Calu3 (cell line): Measurements from ENCODE around the gene CEP170. TPM values are rescaled to one million over a fixed set of nuclear protein-coding genes. Genes with fewer than 3 reads are reported as not detected.
"Not testable (repeated sequence)": the region's sequence is repeated elsewhere in the genome, so short reads cannot be mapped to it uniquely, and the experiment has no call there.

Source experiments
- BruUV-seq: library from RNA; stranded (reverse); fragments of 400-500 nt; replicated peaks from 2 replicates; lab custom pipeline; 2021; lab: Mats Ljungman, UMichigan
- CTCF ChIA-PET: fragments of 300-600 bp; sonication (Branson Sonifier 250); formaldehyde crosslinking; loops from one replicate; lab custom pipeline; 2022; ENCODE audit warnings: antibody characterized with exemption; lab: Charles Lee
- DNase-seq: peaks from one replicate; pipeline ENCODE4 v3.0.0; 2022
- H3K27ac Mint-ChIP-seq: one replicate; pipeline ENCODE4 v1.8.0; 2022; ENCODE audit warnings: mixed read lengths; ENCODE audit not compliant: unreplicated experiment
- H3K27me3 Mint-ChIP-seq: one replicate; pipeline ENCODE4 v1.8.0; 2022; ENCODE audit warnings: mixed read lengths; ENCODE audit not compliant: unreplicated experiment
- H3K36me3 Mint-ChIP-seq: one replicate; pipeline ENCODE4 v1.8.0; 2022; ENCODE audit warnings: mild to moderate bottlenecking, moderate library complexity, mixed read lengths; ENCODE audit not compliant: insufficient read depth, unreplicated experiment
- H3K4me1 Mint-ChIP-seq: one replicate; pipeline ENCODE4 v1.8.0; 2022; ENCODE audit warnings: mild to moderate bottlenecking, low read depth, mixed read lengths; ENCODE audit not compliant: unreplicated experiment
- H3K4me3 Mint-ChIP-seq: one replicate; pipeline ENCODE4 v1.8.0; 2022; ENCODE audit warnings: mild to moderate bottlenecking, low read depth, moderate library complexity, mixed read lengths; ENCODE audit not compliant: unreplicated experiment
- H3K9me3 Mint-ChIP-seq: one replicate; pipeline ENCODE4 v1.8.0; 2022; ENCODE audit warnings: low read depth, mixed read lengths; ENCODE audit not compliant: unreplicated experiment
- intact Hi-C: fragments of 100-400 bp; cut with micrococcal nuclease; formaldehyde crosslinking; loops from one replicate; pipeline ENCODE4 v1.10.0; 2022; ENCODE audit not compliant: unreplicated experiment
- total RNA-seq: library from RNA; stranded (reverse); gene quantifications from 2 replicates; pipeline ENCODE4 v1.2.3, GENCODE V29; 2022
- TF ChIP-seq, protein P1 (sequence below): fragments of 200-600 bp; IDR thresholded peaks from one replicate; pipeline ENCODE4 v1.8.0; 2022; ENCODE audit warnings: antibody characterized with exemption; ENCODE audit not compliant: unreplicated experiment

CEP170 gene
- total RNA-seq, 1 experiment from 2014 or later = 133 TPM

DNA sequence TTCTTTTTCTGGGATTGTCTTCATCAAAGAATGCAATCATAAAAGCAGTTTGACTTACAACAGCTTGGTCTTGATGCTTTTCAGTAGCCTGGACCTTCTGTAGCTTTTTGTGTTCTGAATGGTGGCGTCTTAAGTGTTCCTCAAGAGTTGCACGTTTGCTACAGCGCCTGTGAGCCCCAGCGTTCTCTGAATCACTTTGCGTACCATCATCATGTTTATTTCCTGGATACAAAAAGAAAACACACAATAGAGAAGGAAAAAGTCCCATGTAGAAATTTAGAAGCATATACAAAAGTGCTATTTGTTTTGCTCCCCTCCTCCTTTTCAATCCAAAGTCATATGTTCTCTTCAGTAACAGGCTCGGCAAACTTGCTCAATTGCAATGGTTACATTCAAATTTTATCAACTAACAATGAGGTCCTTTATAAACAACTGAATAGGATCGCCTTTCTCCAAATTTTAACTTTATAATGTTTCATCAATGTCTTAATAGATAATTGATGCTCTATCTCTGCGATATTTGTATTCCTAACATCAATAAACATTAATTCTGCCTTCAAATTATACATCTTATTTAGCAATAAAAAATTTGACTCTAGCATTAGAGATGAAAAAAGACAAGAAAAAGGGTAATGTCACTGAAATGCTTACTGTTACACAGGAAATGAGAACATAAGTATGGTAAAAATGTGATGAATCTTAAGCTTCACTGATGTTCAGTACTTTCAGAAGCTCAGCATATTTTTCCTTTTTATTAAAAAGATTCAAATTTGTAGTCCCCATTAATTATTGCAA lies 68.7 kb downstream of the CEP170 start:
- H3K4me1 Mint-ChIP-seq, BruUV-seq, DNase-seq, H3K9me3 Mint-ChIP-seq, intact Hi-C loops, H3K27me3 Mint-ChIP-seq, H3K4me3 Mint-ChIP-seq, CTCF ChIA-PET, H3K27ac Mint-ChIP-seq: not testable (repeated sequence)
- peaks cover 14% of the 10 kb centered on the region for H3K36me3 Mint-ChIP-seq

DNA sequence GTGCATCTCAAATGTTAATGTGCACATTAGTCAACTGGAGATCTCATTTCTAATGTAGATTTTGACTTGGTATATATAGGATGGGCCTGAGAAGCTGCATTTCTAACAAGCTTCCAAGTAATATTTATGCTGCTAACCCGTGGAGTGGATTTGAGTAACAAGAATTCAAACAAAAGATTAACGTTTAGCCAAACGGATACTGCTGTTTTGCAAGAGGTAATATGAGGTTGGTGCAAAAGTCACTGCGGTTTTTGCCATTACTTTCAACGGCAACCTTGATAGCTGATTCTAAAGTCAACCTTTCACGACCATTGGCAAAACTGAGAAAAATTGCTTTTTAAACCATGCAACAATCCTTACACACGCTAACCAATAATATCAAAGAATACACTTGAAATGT lies 70.3 kb downstream of the CEP170 start:
- H3K4me1 Mint-ChIP-seq, H3K27ac Mint-ChIP-seq, BruUV-seq, H3K4me3 Mint-ChIP-seq, H3K9me3 Mint-ChIP-seq, CTCF ChIA-PET, DNase-seq, intact Hi-C loops, H3K27me3 Mint-ChIP-seq: not testable (repeated sequence)
- peaks cover 20% of the 10 kb centered on the region for H3K36me3 Mint-ChIP-seq

DNA sequence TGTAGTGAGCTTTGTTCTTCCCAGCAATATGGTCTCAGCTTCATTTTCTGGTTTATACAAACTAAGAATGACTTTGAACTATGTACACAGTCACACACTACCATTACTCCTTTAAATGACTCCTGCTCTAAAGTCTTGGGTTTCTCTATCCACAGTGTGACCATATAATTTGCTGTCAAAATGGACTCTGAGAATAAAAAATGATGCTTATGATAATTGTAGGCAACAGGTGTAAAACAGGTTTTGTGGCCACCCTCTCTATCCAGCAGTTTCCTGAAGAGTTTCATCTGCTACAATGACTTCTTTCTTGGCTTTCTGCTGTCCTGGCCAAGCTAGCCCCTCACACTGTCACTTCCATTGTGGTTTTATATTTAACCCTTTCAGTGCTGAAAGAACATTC lies 71.4 kb downstream of the CEP170 start:
- CTCF ChIA-PET, H3K4me3 Mint-ChIP-seq, H3K27ac Mint-ChIP-seq, DNase-seq, intact Hi-C loops, H3K4me1 Mint-ChIP-seq, H3K9me3 Mint-ChIP-seq, H3K27me3 Mint-ChIP-seq, BruUV-seq: not testable (repeated sequence)
- H3K36me3 Mint-ChIP-seq = peaks cover 20% of the 10 kb centered on the region

DNA sequence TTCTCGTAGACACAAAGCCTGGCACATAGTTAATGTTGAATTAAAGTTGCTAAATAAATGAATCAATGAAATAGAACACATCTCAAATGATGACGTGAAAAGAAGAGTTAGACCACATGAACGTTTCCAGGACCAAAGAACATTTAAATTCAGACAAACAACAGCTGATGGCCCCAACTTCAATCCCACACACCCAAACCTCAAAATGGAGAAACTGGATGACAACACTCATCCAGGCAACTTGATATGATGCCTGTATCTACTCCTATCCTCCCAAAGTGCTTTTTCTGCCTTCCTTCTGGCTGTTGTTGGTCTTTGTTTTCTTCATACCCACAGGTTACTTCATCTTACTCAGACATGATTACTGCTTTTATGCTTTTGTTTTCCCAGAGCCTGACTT lies 71.9 kb downstream of the CEP170 start:
- H3K36me3 Mint-ChIP-seq = peaks cover 20% of the 10 kb centered on the region
- H3K27me3 Mint-ChIP-seq, CTCF ChIA-PET, H3K4me3 Mint-ChIP-seq, BruUV-seq, DNase-seq, H3K9me3 Mint-ChIP-seq, H3K27ac Mint-ChIP-seq, intact Hi-C loops, H3K4me1 Mint-ChIP-seq: not testable (repeated sequence)

DNA sequence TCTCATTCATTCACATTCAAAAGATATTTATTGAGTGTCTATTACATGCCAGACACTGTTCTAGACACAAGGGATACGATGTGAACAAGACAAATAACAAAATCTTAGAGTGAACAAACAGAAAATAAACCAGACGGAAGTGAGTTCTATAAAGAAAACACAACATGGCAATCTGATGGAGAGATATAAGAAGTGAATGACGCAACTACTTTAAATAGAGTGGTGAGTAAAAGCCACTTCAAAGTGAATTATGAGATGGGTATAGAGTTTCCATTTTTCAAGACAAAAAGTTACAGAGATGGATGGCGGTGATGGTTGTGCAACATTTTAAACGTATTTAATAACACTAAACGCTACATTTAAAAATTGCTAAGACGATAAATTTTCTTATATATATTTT lies 75.4 kb downstream of the CEP170 start:
- TF ChIP-seq, protein P1, sequence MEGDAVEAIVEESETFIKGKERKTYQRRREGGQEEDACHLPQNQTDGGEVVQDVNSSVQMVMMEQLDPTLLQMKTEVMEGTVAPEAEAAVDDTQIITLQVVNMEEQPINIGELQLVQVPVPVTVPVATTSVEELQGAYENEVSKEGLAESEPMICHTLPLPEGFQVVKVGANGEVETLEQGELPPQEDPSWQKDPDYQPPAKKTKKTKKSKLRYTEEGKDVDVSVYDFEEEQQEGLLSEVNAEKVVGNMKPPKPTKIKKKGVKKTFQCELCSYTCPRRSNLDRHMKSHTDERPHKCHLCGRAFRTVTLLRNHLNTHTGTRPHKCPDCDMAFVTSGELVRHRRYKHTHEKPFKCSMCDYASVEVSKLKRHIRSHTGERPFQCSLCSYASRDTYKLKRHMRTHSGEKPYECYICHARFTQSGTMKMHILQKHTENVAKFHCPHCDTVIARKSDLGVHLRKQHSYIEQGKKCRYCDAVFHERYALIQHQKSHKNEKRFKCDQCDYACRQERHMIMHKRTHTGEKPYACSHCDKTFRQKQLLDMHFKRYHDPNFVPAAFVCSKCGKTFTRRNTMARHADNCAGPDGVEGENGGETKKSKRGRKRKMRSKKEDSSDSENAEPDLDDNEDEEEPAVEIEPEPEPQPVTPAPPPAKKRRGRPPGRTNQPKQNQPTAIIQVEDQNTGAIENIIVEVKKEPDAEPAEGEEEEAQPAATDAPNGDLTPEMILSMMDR = no peak
- no peaks in the 10 kb centered on the region for H3K9me3 Mint-ChIP-seq
- intact Hi-C loops = no loop called here
- no peak overlapping the region for H3K27ac Mint-ChIP-seq
- peaks cover 8% of the 10 kb centered on the region for H3K4me1 Mint-ChIP-seq
- DNase-seq = no peak
- no peak overlapping the region for H3K4me3 Mint-ChIP-seq
- CTCF ChIA-PET = no interaction called here
- no peaks in the 10 kb centered on the region for H3K27me3 Mint-ChIP-seq
- BruUV-seq = no TSS peak
- peaks cover 16% of the 10 kb centered on the region for H3K36me3 Mint-ChIP-seq

DNA sequence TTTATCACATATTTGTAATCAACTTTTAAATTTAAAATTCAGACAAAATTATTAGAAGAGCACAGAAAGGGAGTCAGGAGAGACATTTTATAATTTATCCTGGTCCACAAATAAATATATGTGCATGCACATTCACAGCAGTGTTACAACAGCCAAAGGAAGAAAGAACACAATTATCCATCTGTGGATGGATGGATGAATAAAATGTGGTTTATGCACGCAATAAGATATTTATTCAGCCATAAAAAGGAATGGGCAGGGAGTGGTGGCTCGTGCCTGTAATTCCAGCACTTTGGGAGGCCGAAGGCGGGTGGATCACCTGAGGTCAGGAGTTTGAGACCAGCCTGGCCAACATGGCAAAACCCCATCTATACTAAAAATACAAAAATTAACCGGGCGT lies 77.3 kb downstream of the CEP170 start:
- H3K27ac Mint-ChIP-seq, H3K9me3 Mint-ChIP-seq, CTCF ChIA-PET, intact Hi-C loops, H3K27me3 Mint-ChIP-seq, BruUV-seq, DNase-seq, H3K4me3 Mint-ChIP-seq, H3K4me1 Mint-ChIP-seq: not testable (repeated sequence)
- H3K36me3 Mint-ChIP-seq = peaks cover 16% of the 10 kb centered on the region

DNA sequence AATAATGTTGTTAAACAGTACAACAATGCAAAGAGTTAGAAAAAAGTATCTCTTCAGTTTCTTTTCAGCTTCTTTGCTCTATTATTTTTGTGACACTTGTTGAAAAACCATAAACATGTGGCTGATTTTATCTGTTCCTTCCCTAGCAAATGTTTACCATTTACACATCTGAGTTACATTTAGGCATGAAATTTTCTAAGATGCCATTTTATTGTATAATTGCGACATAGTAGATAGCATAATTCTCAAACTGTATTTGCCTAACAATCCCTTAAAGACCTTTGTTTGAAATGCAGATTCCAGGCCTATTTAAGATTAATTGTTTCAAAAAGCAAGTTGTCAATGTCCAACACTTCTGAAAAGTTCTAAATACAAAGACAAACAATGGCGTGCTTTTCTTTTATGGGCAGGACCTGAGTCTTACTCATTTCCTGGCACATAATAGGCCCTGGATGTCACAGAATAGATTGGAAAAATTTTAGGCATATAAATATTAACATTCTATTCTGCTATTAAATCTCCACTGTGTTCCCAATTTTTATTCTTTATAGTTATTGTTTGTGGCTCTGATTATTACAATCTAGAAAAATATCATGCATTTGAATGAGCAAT lies 81.2 kb downstream of the CEP170 start:
- H3K27ac Mint-ChIP-seq, H3K4me3 Mint-ChIP-seq, DNase-seq, H3K27me3 Mint-ChIP-seq, H3K9me3 Mint-ChIP-seq, CTCF ChIA-PET, H3K4me1 Mint-ChIP-seq, intact Hi-C loops, BruUV-seq: not testable (repeated sequence)
- peaks cover 20% of the 10 kb centered on the region for H3K36me3 Mint-ChIP-seq

DNA sequence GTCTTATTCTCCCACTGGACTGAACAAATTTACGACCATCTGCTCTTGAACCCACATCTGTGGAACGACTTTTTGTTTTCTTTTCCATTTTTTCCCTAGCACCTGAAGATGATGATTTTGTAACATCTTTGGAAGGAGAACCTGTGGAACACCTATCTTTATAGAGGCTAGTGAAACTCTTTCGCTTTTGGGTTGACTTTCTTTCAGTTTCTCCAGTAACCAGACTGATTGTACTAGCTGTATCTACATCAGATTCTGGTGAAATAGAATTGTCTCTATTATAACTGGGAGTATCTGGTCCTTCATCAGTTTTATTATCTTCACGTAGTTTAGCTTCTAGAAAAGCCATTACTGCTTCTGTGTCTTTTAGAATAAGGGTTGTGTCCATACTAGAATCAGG lies 90.2 kb downstream of the CEP170 start:
- DNase-seq, H3K9me3 Mint-ChIP-seq, intact Hi-C loops, CTCF ChIA-PET, H3K4me3 Mint-ChIP-seq, BruUV-seq, H3K36me3 Mint-ChIP-seq, H3K27me3 Mint-ChIP-seq, H3K27ac Mint-ChIP-seq, H3K4me1 Mint-ChIP-seq: not testable (repeated sequence)

DNA sequence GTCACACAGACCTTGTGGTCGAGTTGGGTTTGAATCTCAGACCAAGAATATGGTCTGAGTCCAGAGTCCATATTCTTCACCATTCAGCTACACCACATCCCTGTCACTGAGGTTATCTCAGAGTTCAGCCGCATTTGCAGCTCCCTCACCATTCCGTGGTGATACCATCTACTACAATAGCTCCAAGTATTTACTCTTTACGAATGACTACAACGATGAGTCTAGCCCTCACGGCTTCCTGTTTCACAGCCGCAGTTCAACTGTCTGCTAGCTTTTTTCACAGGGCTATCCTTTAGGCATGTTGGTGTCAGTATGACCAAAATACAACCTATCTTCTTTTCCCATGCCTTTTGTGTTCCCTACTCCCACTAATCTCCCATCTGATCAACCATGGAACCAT lies 104.2 kb downstream of the CEP170 start:
- BruUV-seq, CTCF ChIA-PET, H3K27ac Mint-ChIP-seq, H3K4me1 Mint-ChIP-seq, H3K9me3 Mint-ChIP-seq, DNase-seq, H3K4me3 Mint-ChIP-seq, intact Hi-C loops, H3K27me3 Mint-ChIP-seq: not testable (repeated sequence)
- peaks cover 19% of the 10 kb centered on the region for H3K36me3 Mint-ChIP-seq
